Erythroblast (primary cell): ENCODE measurements around the gene BUB3.

Experiments
- GATA1 ChIP-seq: IDR thresholded peaks from 2 replicates; pipeline ENCODE4 v1.6.1; 2011; ENCODE audit warnings: low read depth, mild to moderate bottlenecking, control low read depth, low read length, moderate library complexity
- POLR2A ChIP-seq: IDR thresholded peaks from 2 replicates; pipeline ENCODE4 v1.6.1; 2011; ENCODE audit warnings: mild to moderate bottlenecking, low read length

GRCh38 chr10:123183724-123184123 is 29.5 kb downstream of the BUB3 start:
- no peak for TF ChIP-seq POLR2A
- TF ChIP-seq GATA1: no peak
